ENCODE results near the gene ZNF785.
"Not testable (repeated sequence)": the region's sequence is repeated elsewhere in the genome, so short reads cannot be mapped to it uniquely, and the experiment has no call there.

The ZNF785 gene

GRCh38 chr16:30600215-30600614 lies 14.7 kb upstream of the ZNF785 start:
- H3K36me3 ChIP-seq (ENCODE audit: control insufficient read depth, insufficient read depth, low read length) = peaks cover 16% of the 10 kb centered on the region
- no peaks in the 10 kb centered on the region for H3K27me3 ChIP-seq (ENCODE audit: control insufficient read depth, insufficient read depth, low read length)

GRCh38 chr16:30592871-30593270 lies 7.4 kb upstream of the ZNF785 start:
- H3K4me3 ChIP-seq (ENCODE audit: low read depth, low read length) = no peak overlapping the region
- no peaks in the 10 kb centered on the region for H3K4me1 ChIP-seq (ENCODE audit: control insufficient read depth, insufficient read depth, low read length)
- no peaks in the 10 kb centered on the region for H3K9me3 ChIP-seq (ENCODE audit: control insufficient read depth, insufficient read depth, low read length)
- H3K27me3 ChIP-seq (ENCODE audit: control insufficient read depth, insufficient read depth, low read length) = no peaks in the 10 kb centered on the region
- H3K9ac ChIP-seq (ENCODE audit: low read depth, low read length) = no peak overlapping the region
- H3K36me3 ChIP-seq (ENCODE audit: control insufficient read depth, insufficient read depth, low read length) = no peaks in the 10 kb centered on the region

More at GRCh38 chr16:30600215-30600614, 14.7 kb upstream of the ZNF785 start:
- Histone ChIP-seq H3K9ac (ENCODE audit: low read depth, low read length) (no peak overlapping the region), H3K9me3 (ENCODE audit: control insufficient read depth, insufficient read depth, low read length) (no peaks in the 10 kb centered on the region), H3K4me1 (ENCODE audit: control insufficient read depth, insufficient read depth, low read length) (no peaks in the 10 kb centered on the region), H3K4me3 (ENCODE audit: low read depth, low read length) (no peak overlapping the region)

GRCh38 chr16:30590869-30591268 lies 5.4 kb upstream of the ZNF785 start:
- not testable (repeated sequence) for H3K9ac ChIP-seq (ENCODE audit: low read depth, low read length); H3K4me3 ChIP-seq (ENCODE audit: low read depth, low read length); H3K9me3 ChIP-seq (ENCODE audit: control insufficient read depth, insufficient read depth, low read length); H3K27me3 ChIP-seq (ENCODE audit: control insufficient read depth, insufficient read depth, low read length); H3K36me3 ChIP-seq (ENCODE audit: control insufficient read depth, insufficient read depth, low read length); H3K4me1 ChIP-seq (ENCODE audit: control insufficient read depth, insufficient read depth, low read length)

- H3K36me3 ChIP-seq (ENCODE audit: control insufficient read depth, insufficient read depth, low read length); H3K9ac ChIP-seq (ENCODE audit: low read depth, low read length); H3K4me1 ChIP-seq (ENCODE audit: control insufficient read depth, insufficient read depth, low read length); H3K9me3 ChIP-seq (ENCODE audit: control insufficient read depth, insufficient read depth, low read length); H3K27me3 ChIP-seq (ENCODE audit: control insufficient read depth, insufficient read depth, low read length); H3K4me3 ChIP-seq (ENCODE audit: low read depth, low read length): not testable (repeated sequence)
These were observed 4.1 kb upstream of the ZNF785 start for GRCh38 chr16:30589582-30589981.

- Histone ChIP-seq H3K27me3 (ENCODE audit: control insufficient read depth, insufficient read depth, low read length) (no peaks in the 10 kb centered on the region), H3K9ac (ENCODE audit: low read depth, low read length) (no peak overlapping the region), H3K9me3 (ENCODE audit: control insufficient read depth, insufficient read depth, low read length) (no peaks in the 10 kb centered on the region), H3K36me3 (ENCODE audit: control insufficient read depth, insufficient read depth, low read length) (no peaks in the 10 kb centered on the region), H3K4me3 (ENCODE audit: low read depth, low read length) (no peak overlapping the region), H3K4me1 (ENCODE audit: control insufficient read depth, insufficient read depth, low read length) (no peaks in the 10 kb centered on the region)
These were observed 3.2 kb upstream of the ZNF785 start for GRCh38 chr16:30588651-30589050.

GRCh38 chr16:30585022-30585399 lies 486 bp downstream of the ZNF785 start:
- H3K36me3 ChIP-seq (ENCODE audit: control insufficient read depth, insufficient read depth, low read length) = peaks cover 23% of the 10 kb centered on the region
- H3K4me1 ChIP-seq (ENCODE audit: control insufficient read depth, insufficient read depth, low read length) = no peaks in the 10 kb centered on the region
- H3K9ac ChIP-seq (ENCODE audit: low read depth, low read length) = peak overlapping the region; percentile 94
- H3K27me3 ChIP-seq (ENCODE audit: control insufficient read depth, insufficient read depth, low read length) = no peaks in the 10 kb centered on the region
- H3K4me3 ChIP-seq (ENCODE audit: low read depth, low read length) = peak overlapping the region; percentile 98
- H3K9me3 ChIP-seq (ENCODE audit: control insufficient read depth, insufficient read depth, low read length) = no peaks in the 10 kb centered on the region

- Histone ChIP-seq H3K9me3 (ENCODE audit: control insufficient read depth, insufficient read depth, low read length) (no peaks in the 10 kb centered on the region), H3K4me1 (ENCODE audit: control insufficient read depth, insufficient read depth, low read length) (no peaks in the 10 kb centered on the region), H3K4me3 (ENCODE audit: low read depth, low read length) (no peak overlapping the region), H3K9ac (ENCODE audit: low read depth, low read length) (no peak overlapping the region), H3K27me3 (ENCODE audit: control insufficient read depth, insufficient read depth, low read length) (no peaks in the 10 kb centered on the region), H3K36me3 (ENCODE audit: control insufficient read depth, insufficient read depth, low read length) (peaks cover 26% of the 10 kb centered on the region)
These were observed 2.7 kb downstream of the ZNF785 start for GRCh38 chr16:30582611-30583340.

GRCh38 chr16:30581457-30581856 lies 4.0 kb downstream of the ZNF785 start:
- Histone ChIP-seq H3K9ac (ENCODE audit: low read depth, low read length) (no peak overlapping the region), H3K36me3 (ENCODE audit: control insufficient read depth, insufficient read depth, low read length) (peaks cover 26% of the 10 kb centered on the region), H3K27me3 (ENCODE audit: control insufficient read depth, insufficient read depth, low read length) (no peaks in the 10 kb centered on the region), H3K9me3 (ENCODE audit: control insufficient read depth, insufficient read depth, low read length) (no peaks in the 10 kb centered on the region), H3K4me3 (ENCODE audit: low read depth, low read length) (no peak overlapping the region), H3K4me1 (ENCODE audit: control insufficient read depth, insufficient read depth, low read length) (no peaks in the 10 kb centered on the region)

GRCh38 chr16:30574678-30575077 lies 10.8 kb downstream of the ZNF785 start:
- Histone ChIP-seq H3K4me3 (ENCODE audit: low read depth, low read length) (no peak overlapping the region), H3K27me3 (ENCODE audit: control insufficient read depth, insufficient read depth, low read length) (no peaks in the 10 kb centered on the region), H3K4me1 (ENCODE audit: control insufficient read depth, insufficient read depth, low read length) (peaks cover 2% of the 10 kb centered on the region), H3K9me3 (ENCODE audit: control insufficient read depth, insufficient read depth, low read length) (no peaks in the 10 kb centered on the region), H3K36me3 (ENCODE audit: control insufficient read depth, insufficient read depth, low read length) (peaks cover 3% of the 10 kb centered on the region), H3K9ac (ENCODE audit: low read depth, low read length) (no peak overlapping the region)

GRCh38 chr16:30571445-30572322 lies 13.8 kb downstream of the ZNF785 start, which contains the start of gene ZNF688:
TSS of gene ZNF688 (minus strand) at chr16:30571714. CDS start at chr16:30571629, 85 bp downstream.
- H3K36me3 ChIP-seq (ENCODE audit: control insufficient read depth, insufficient read depth, low read length) = no peaks in the 10 kb centered on the region
- H3K9me3 ChIP-seq (ENCODE audit: control insufficient read depth, insufficient read depth, low read length) = no peaks in the 10 kb centered on the region
- H3K4me1 ChIP-seq (ENCODE audit: control insufficient read depth, insufficient read depth, low read length) = peaks cover 2% of the 10 kb centered on the region
- no peaks in the 10 kb centered on the region for H3K27me3 ChIP-seq (ENCODE audit: control insufficient read depth, insufficient read depth, low read length)
- peak within 1 kb of the TSS; percentile 89 for H3K4me3 ChIP-seq (ENCODE audit: low read depth, low read length)
- H3K9ac ChIP-seq (ENCODE audit: low read depth, low read length) = peak within 1 kb of the TSS; percentile 83

GRCh38 chr16:30570636-30571444 lies 14.7 kb downstream of the ZNF785 start:
- peaks cover 2% of the 10 kb centered on the region for H3K27me3 ChIP-seq (ENCODE audit: control insufficient read depth, insufficient read depth, low read length)
- H3K4me3 ChIP-seq (ENCODE audit: low read depth, low read length) = peak overlapping the region; percentile 89
- H3K9ac ChIP-seq (ENCODE audit: low read depth, low read length) = peak overlapping the region; percentile 83
- H3K36me3 ChIP-seq (ENCODE audit: control insufficient read depth, insufficient read depth, low read length) = no peaks in the 10 kb centered on the region
- peaks cover 2% of the 10 kb centered on the region for H3K4me1 ChIP-seq (ENCODE audit: control insufficient read depth, insufficient read depth, low read length)
- H3K9me3 ChIP-seq (ENCODE audit: control insufficient read depth, insufficient read depth, low read length) = no peaks in the 10 kb centered on the region

All from iPS-15b (cell line).